ENCODE measurements around the gene DUSP22.

DUSP22 gene, protein sequence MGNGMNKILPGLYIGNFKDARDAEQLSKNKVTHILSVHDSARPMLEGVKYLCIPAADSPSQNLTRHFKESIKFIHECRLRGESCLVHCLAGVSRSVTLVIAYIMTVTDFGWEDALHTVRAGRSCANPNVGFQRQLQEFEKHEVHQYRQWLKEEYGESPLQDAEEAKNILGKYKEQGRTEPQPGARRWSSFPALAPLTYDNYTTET

GRCh38 chr6:291697-292505 is at the start of gene DUSP22:
DUSP22 (plus strand) TSS chr6:292487; CDS start chr6:292540, 53 bp downstream.
- no peak for DNase-seq

DNA sequence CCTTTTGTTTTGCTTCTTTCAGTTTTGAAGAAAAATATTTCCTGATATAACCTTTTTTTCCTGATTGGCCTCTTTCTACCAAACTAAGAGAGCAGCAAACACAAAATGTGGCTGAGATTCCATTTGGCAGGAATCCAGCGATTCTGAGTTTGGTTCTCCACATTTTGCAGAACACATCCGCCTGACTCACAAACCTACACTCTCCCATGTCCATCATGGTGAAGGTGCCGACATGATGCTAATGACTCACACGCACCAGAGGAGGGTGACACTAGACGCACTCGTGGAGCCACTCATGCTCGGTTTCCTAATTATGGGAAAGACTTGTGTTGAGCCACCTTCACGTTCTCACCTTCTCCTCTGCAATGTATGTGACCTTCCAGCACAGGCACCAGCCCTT is 45.9 kb upstream of the DUSP22 start:
- DNase-seq: no peak

GRCh38 chr6:247351-247750 is 44.9 kb upstream of the DUSP22 start:
- peak; percentile 65 for DNase-seq

- DNase-seq: peak; percentile 76
Measured at GRCh38 chr6:248046-248445, 44.2 kb upstream of the DUSP22 start.

DNA sequence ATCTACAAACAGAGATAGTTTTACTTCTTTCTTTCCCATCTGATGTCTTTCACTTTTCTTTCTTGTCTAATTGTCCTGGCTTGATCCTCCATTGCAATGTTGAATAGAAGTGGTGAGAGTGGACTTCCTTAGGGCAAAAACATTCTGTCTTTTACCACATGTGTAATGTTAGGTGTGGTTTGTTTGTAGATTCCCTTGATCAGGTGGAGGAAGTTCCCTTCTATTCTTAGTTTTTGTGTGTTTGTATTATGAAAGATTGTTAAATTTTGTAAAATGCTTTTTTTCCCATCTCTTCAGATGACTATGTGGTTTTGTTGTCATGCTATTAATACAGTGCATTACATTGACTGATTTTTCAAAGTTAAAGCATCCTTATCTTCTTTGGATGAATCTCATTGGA is 41.6 kb upstream of the DUSP22 start:
- DNase-seq: no peak

DNA sequence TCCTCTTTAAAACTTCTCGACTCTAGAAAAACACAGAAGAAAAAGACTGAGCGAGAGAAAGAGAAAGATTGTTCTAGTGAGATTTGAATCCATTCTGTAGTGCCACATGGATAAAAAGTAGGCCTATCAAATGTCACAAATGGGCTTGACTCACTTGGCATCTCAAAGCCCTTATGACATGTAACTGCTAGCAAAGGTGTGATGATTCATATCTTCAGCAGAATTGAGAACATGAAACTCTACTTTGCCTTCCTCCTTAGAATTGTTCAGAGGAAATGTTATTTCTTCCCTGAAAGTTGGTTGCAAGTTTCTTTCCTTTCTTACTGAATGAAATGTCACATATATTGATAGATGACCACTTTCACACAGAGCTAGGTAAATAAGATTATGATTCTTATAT is 40.4 kb upstream of the DUSP22 start:
- DNase-seq: peak; percentile 49

DNA sequence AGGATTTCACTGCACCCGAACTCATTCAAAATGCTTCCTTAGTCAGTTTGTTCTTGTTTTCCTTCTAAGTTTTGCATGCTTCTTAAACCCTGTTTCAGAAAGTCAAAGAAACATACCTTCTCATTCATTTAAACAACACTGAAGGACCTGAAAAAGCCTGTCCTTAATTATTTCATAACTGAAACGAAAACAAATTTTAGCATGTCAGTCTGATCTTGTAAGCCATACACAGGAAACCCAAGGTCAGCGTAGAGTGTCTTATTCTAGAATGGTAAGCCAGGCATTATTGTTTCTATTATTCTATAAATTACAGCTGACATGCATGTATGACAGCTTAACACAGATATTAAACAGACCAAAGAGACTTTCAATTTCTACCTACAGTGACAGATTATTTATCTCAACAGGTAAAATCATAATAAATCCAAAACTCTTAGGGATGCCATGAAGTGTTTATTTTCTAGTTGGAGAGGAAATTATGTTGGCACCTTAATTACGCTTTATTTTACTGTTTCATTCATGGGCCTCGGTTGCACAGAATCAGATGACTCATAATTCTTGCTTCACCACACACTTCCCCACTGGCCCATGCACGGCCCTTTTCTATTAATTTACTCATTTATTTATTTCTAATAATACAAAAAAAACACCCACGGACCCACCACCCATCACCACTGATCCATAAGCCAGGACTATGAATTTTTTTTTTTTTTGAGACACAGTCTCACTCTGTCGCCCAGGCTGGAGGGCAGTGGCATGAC is 39.3 kb upstream of the DUSP22 start:
- DNase-seq: no peak

DNA sequence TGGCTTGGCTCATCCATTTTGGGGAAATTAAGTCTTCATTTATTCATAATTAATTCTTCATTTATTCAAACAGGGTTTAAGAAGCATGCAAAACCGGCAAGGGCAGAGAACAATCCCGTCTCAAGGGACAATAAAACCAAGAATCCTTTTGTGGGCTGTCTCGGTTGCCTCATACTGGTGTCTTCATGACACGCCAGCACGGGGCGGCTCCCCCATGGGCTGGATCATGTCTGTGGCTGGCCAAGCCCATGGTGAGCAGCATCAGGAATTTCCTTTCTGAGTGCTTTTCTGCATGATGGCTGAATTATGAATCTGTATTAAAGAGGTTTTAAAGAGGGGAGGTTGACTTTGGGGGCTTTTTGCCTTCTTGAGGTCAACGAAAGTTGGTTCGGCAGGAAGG is 38.3 kb upstream of the DUSP22 start:
- DNase-seq: peak; percentile 77

DNA sequence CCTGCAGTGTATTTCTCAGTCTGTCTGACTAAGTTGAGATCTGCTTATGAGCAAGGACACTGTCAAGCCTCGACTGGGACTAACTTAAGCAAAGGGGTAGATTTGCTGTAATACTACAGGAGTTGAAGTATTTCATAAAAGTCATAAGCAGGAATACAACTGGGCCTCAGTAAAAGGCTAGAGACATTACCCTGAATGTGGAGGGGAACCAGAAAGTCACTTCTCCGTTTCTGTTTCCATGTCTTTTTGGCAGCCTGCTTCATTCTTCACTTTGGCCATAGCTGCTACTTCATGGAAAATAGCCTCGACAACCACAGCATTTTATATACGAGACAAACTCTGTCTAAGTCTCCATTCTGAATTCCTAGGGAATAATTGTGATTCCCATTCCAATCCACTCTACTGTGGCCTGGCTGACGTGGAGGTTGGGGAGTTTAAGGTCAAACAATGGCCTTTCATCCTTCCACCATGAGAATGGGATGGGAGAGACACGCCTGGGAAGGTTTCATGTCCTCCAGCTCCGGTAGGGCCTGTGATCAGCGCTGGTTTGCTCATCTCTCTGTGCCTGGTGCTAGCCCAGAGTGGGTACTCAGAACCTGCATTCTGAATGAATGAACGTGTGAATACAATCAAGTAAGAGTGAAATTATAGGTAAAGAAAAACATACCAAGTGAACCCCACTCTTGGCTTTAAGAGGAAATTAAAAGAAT is 37.1 kb upstream of the DUSP22 start:
- DNase-seq: peak; percentile 66

- DNase-seq: no peak
Measured at GRCh38 chr6:255751-256083, 36.6 kb upstream of the DUSP22 start.

- no peak for DNase-seq
Measured at GRCh38 chr6:256169-256568, 36.1 kb upstream of the DUSP22 start.

DNA sequence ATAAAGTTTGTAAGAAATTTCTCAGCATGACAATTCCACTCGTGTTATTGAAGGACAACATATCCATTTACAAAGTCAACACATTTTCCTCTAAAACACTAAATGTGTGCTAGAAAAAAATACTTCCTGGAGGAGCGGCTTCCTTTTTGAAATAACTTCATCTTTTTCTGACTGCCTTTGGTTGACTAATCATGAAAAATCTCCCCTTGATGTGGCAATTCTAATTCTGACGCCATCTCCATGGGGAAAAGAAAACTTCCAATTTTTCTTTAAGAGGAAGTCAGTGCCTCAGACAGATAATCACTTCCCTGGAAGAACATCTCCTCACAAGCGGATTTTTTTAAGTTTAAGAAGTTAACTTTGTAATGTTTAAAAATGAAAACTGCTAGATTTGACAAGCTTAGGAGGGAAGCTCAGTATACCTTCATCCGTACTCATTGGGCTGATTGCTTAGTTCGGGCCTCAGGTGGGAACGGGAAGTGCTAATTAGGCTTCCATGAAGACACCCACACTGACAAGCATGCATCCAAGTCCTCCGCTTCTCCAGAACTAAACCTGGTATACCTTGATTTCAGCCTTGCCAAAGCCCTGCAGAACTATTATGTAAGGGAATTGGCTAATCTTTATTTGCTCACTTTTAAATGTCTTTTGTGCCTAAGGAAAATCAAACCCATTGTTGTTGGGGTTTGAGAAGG is 35.1 kb upstream of the DUSP22 start:
- no peak for DNase-seq

GRCh38 chr6:257774-258173 is 34.5 kb upstream of the DUSP22 start:
- DNase-seq: no peak

GRCh38 chr6:259316-259715 is 33.0 kb upstream of the DUSP22 start:
- no peak for DNase-seq

DNA sequence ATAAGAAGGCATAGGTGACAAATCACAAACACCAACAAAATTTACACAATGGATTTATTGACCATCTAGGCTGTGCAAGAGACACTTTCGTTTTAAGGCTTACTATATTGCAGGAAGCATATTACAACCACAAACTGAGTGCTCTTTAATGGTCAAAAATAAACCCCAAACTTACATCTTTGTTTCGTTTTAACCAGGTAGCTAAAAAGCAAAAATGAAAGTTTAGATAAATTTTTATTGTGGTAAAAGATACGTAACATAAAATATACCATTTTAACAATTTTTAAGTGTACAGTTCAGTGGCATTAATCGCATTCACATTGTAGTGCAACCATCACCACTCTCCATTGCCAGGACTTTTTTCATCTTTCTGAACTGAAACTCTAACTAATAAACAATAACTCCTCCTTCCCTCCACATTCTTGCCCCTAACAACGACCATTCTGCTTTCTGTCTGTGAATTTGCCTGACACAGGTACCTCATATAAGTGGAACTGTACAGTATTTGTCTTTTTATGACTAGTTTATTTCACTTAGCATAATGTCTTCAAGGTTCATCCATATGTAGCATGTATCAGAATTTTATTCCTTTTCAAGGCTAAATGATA is 32.3 kb upstream of the DUSP22 start:
- no peak for DNase-seq

DNA sequence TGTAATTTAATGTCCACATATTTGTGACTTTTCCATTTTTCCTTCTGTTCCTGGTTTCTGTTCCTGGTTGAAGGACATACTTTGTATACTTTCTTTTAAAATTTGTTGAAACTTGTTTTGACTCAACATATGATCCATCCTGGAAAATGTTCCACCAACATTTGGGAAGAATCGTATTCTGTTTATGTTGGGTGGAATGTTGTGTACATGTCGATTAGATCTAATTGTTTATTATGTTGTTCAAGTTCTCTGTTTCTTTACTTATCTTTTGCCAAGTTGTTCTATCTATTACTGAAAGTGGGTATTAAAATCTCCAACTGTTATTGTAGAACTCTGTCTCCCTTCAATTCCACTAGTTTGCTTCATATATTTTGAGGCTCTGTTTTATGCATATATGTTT is 27.7 kb upstream of the DUSP22 start:
- no peak for DNase-seq

DNA sequence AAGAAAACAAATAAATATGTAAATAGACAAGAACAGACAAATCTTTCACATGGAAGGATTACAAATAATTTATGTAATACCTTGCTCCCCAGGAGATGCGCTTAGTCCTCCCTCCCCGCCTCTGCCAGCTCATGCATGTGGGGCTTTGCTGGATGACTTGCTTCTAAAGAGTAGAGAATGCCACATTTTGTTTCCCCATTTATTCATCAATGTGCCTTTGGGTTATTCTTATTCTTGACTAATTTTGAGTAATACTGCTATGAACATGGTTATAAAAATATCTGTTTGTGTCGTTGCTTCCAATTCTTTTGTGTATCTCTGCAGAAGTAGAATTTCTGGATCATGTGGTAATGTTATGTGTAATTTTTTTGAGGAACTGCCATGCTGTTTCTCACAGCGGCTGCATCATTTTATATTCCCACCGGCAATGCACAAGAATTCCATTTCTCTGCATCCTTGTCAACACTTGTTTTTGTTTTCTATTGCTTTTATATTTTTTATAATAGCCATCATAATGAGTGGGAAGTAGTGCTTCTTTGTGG is 23.8 kb upstream of the DUSP22 start:
- DNase-seq: no peak

DNA sequence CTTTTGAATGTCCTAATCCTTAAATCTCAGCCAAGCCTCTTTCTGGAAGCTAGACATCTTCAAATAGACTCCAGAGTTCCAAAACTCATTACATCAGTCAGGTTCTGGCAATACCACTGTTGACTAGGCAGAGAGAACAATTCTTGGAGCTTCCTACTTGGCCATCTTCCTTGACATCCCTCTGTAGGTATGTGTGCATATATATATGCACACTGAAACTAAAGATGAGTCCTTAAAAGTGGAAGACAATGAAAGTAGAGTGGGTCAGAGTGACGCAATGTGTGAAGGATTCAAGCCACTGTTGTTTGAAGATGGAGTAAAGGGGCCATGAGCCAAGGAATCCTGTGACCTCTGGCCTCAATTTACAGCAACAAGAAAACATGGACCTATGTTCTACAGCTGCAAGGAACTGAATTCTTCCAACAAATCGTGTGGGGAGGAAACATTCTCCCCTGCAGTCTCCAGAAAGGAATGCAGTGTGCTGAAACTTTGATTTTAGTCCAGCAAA is 18.7 kb upstream of the DUSP22 start:
- no peak for DNase-seq

DNA sequence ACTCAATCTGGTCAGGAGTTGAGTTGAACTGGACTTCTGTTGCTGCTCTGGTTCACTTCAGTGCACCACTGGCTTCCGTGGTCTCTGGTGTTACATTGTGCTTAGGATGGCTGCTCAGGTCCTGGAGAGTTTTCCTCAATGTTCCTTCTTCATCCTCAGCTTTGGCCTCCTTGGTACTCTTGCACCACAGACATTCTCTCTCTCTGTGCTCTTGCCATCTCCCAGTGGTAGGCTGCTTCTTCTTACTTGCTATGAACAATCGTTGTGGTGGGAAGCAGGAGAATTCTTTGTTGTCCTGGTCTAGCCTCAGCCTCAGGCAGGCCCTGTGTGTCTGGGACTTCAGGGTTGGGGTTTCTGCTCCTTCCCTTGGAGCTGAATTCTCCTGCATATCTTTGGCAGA is 14.5 kb upstream of the DUSP22 start:
- no peak for DNase-seq

GRCh38 chr6:278494-278893 is 13.8 kb upstream of the DUSP22 start:
- DNase-seq: no peak

DNA sequence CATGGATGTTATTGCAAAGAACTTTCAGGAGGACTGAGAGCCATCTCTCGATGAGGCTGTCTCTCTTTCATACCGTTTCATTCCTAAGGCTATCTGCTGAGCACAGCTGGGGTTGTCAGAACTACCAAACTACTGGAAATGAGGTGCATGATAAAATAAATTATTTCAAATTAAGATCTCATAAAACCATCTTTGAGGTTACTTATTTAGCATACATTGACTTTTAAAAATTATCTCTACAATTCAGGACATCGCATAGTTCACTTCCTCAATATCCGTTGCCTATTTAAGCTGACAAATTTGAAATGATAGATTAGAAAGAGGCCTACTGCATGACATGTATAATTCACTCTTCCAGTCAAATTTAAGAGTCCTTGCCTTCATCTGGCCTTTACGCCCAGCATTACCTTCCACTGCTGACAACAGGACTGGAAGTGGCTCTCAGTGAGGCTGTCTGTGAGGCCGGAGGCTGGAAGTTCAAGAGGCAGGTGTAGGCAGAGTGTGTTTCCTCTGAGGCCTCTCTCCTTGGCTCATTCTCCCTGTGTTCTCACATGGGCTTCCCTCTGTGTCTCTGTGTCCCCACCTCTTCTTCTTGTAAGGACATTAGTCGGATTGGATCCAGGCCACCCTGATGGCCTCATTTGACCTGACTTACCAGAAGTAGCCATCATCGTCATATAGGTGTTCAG is 12.8 kb upstream of the DUSP22 start:
- no peak for DNase-seq
